Activated naive CD4-positive, alpha-beta T cell treated with anti-CD3 and anti-CD28 coated beads, Interleukin-2, amount 10 ng/mL, durations not matched to agents 7 days and 5 days (primary cell): ENCODE results near the gene DELE1.

ENCODE experiments used
- CTCF ChIA-PET: fragments of 350-600 bp; sonication (Branson Sonifier 250); formaldehyde crosslinking; loops from one replicate; lab custom pipeline; 2021; ENCODE audit warnings: antibody characterized with exemption; lab: Charles Lee
- DNase-seq: peaks from one replicate; pipeline ENCODE4 v3.0.0-alpha.2; 2020
- H3K27ac Mint-ChIP-seq: one replicate; pipeline ENCODE4 v1.8.0; 2021; ENCODE audit warnings: mild to moderate bottlenecking, moderate library complexity, mixed read lengths
- H3K27me3 Mint-ChIP-seq: one replicate; pipeline ENCODE4 v1.8.0; 2021; ENCODE audit warnings: mild to moderate bottlenecking, mixed read lengths
- H3K36me3 Mint-ChIP-seq: one replicate; pipeline ENCODE4 v1.8.0; 2021; ENCODE audit warnings: mixed read lengths
- H3K4me1 Mint-ChIP-seq: one replicate; pipeline ENCODE4 v1.8.0; 2021; ENCODE audit warnings: mixed read lengths
- H3K4me3 Mint-ChIP-seq: one replicate; pipeline ENCODE4 v1.8.0; 2021; ENCODE audit warnings: mild to moderate bottlenecking, moderate library complexity, mixed read lengths
- H3K9me3 Mint-ChIP-seq: one replicate; pipeline ENCODE4 v1.8.0; 2021; ENCODE audit warnings: mixed read lengths

The DELE1 gene

GRCh38 chr5:141986072-141986471, 62.4 kb downstream of the DELE1 start:
- Mint-ChIP-seq H3K9me3 (no peaks in the 10 kb centered on the region), H3K27me3 (no peaks in the 10 kb centered on the region), H3K36me3 (peaks cover 39% of the 10 kb centered on the region), H3K4me3 (no peak overlapping the region), H3K27ac (no peak overlapping the region), H3K4me1 (no peaks in the 10 kb centered on the region)
- CTCF ChIA-PET, result interaction anchor here (0.7 to 1.8 kb wide), 5 partner anchors 25 to 188 kb away, joined by 3 to 5 read pairs (median 4); no protein-coding TSS in a partner anchor
- DNase-seq, result no peak

GRCh38 chr5:141989720-141990119, 66.0 kb downstream of the DELE1 start:
- no peaks in the 10 kb centered on the region for H3K9me3 Mint-ChIP-seq
- H3K27ac Mint-ChIP-seq, result no peak overlapping the region
- peaks cover 37% of the 10 kb centered on the region for H3K36me3 Mint-ChIP-seq
- H3K27me3 Mint-ChIP-seq, result no peaks in the 10 kb centered on the region
- DNase-seq, result no peak
- H3K4me1 Mint-ChIP-seq, result no peaks in the 10 kb centered on the region
- no peak overlapping the region for H3K4me3 Mint-ChIP-seq
- CTCF ChIA-PET, result interaction anchor here (0.6 to 8.5 kb wide), 15 partner anchors 11 to 180 kb away, joined by 3 to 158 read pairs (median 4); partner anchors contain the start of gene GNPDA1
